Astrocyte of the cerebellum (primary cell): ENCODE results near the gene GRAMD4.

Experiments
- DNase-seq: peaks from one replicate; pipeline ENCODE4 v3.0.0-alpha.2; 2011; ENCODE audit warnings: low read depth
- H3K4me3 ChIP-seq: 2 replicates; pipeline ENCODE4 v1.5.1; 2011; ENCODE audit warnings: mild to moderate bottlenecking, low read depth, low read length, moderate library complexity
- CTCF ChIP-seq: IDR thresholded peaks from 2 replicates; pipeline ENCODE4 v1.5.1; 2012; ENCODE audit warnings: low read length, low read depth, moderate library complexity, mild to moderate bottlenecking; ENCODE audit errors: missing control alignments
- in situ Hi-C: cut with HindIII; loops from 2 replicates; pipeline ENCODE4 v1.10.0; 2017; ENCODE audit warnings: low sequenced_read_pairs

The GRAMD4 gene

GRCh38 chr22:46676881-46677280, 56.7 kb downstream of the GRAMD4 start:
- TF ChIP-seq CTCF: no peak
- in situ Hi-C loops: no loop called here
- no peak overlapping the region for H3K4me3 ChIP-seq
- no peak for DNase-seq

GRCh38 chr22:46677323-46678002, 57.3 kb downstream of the GRAMD4 start:
- in situ Hi-C loops: no loop called here
- DNase-seq: no peak
- no peak overlapping the region for H3K4me3 ChIP-seq
- no peak for TF ChIP-seq CTCF

- no peak for TF ChIP-seq CTCF
- in situ Hi-C loops: no loop called here
- no peak overlapping the region for H3K4me3 ChIP-seq
- no peak for DNase-seq
These were observed 57.9 kb downstream of the GRAMD4 start for GRCh38 chr22:46678003-46678657.

GRCh38 chr22:46678785-46679700, 58.9 kb downstream of the GRAMD4 start:
- in situ Hi-C loops: no loop called here
- TF ChIP-seq CTCF: no peak
- H3K4me3 ChIP-seq: no peak overlapping the region
- no peak for DNase-seq

DNA sequence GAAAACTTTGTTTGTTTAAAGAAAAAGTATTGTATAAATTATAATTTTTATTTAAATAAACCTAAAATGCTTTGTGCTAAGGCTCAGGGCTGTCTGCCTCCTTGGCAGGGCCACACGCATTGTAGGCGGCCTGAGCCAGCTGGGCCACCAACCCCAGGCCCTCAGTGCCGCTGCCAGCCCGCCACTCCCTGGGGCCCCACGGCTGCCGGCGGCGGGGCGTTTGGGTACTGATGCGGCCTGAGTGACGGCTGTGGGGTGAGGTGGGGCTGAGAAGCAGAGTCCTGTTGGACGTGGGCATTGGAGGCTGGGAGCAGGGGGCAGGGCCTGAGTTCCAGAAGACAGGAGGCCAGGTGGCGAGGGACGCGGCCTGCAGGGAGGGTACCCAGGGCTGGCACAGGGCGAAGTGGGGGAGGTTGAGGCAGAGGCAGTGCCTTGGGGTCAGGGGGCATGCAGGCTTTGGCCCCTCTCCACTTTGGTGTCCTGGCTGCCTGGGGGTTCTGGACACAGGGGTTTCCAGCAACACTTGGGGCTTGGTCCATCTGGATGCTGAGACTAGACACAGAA, 59.6 kb downstream of the GRAMD4 start:
- in situ Hi-C loops: no loop called here
- TF ChIP-seq CTCF: no peak
- no peak for DNase-seq
- no peak overlapping the region for H3K4me3 ChIP-seq

DNA sequence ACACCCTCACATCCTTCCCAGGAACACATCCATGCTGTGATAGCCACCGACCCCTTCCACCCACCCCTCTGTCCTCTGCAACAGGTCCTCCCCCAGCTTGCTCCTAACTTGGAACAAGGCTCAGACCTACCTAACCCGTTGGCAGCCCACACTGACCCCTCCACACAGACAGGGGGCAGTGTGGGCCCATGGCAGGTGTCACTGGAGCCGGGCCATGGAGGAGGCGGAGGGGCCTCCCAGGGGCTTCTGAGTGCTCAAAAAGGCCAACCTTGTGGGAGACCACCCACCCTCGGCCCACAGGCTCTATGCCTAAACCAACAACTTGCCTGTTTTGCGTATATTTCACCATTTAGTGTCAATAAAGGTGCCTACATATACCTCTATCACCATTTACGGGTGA, 60.8 kb downstream of the GRAMD4 start:
- in situ Hi-C loops: no loop called here
- no peak for DNase-seq
- no peak overlapping the region for H3K4me3 ChIP-seq
- no peak for TF ChIP-seq CTCF
